OCI-LY7 (cell line): ENCODE measurements around the gene SH3RF1. TPM values are rescaled to one million over a fixed set of nuclear protein-coding genes. Genes with fewer than 3 reads are reported as not detected.

Experiments
- BruUV-seq: library from RNA; stranded (reverse); fragments of 400-500 nt; replicated peaks from 2 replicates; lab custom pipeline; 2021; lab: Mats Ljungman, UMichigan
- CTCF ChIA-PET: fragments of 300-600 bp; sonication (Branson Sonifier 250); formaldehyde crosslinking; loops from one replicate; lab custom pipeline; 2022; ENCODE audit warnings: antibody characterized with exemption; ENCODE audit not compliant: unreplicated experiment; lab: Charles Lee
- POLR2A ChIA-PET: fragments of 300-600 bp; sonication (Branson Sonifier 250); formaldehyde crosslinking; loops from one replicate; lab custom pipeline; 2022; ENCODE audit warnings: antibody characterized with exemption; lab: Charles Lee
- DNase-seq: peaks from one replicate; pipeline ENCODE4 v3.0.0-alpha.2; 2015; ENCODE audit warnings: low spot score
- H2AFZ ChIP-seq: fragments of 200-600 bp; sonication (generic), shearing (Covaris generic); 2 replicates; pipeline ENCODE4 v1.6.1; 2014; ENCODE audit warnings: mild to moderate bottlenecking, antibody characterized with exemption, low read length, moderate library complexity
- H3K27ac ChIP-seq: fragments of 200-600 bp; sonication (generic); 2 replicates; pipeline ENCODE4 v1.5.1; 2014; ENCODE audit warnings: mixed run types, low read depth, mild to moderate bottlenecking, moderate library complexity, low read length, inconsistent platforms; ENCODE audit not compliant: poor library complexity, severe bottlenecking
- H3K36me3 ChIP-seq: fragments of 200-600 bp; sonication (generic); 2 replicates; pipeline ENCODE4 v1.6.1; 2014; ENCODE audit warnings: mild to moderate bottlenecking, antibody characterized with exemption, low read length, moderate library complexity, mixed read lengths; ENCODE audit not compliant: insufficient read depth
- H3K4me1 ChIP-seq: fragments of 200-600 bp; sonication (generic); 2 replicates; pipeline ENCODE4 v1.5.1; 2014; ENCODE audit warnings: mild to moderate bottlenecking, low read length; ENCODE audit not compliant: insufficient read depth, poor library complexity, severe bottlenecking
- H3K4me2 ChIP-seq: fragments of 200-600 bp; sonication (generic); 2 replicates; pipeline ENCODE4 v1.6.1; 2014; ENCODE audit warnings: mild to moderate bottlenecking, low read length
- H3K4me3 ChIP-seq: fragments of 200-600 bp; sonication (generic); 2 replicates; pipeline ENCODE4 v1.5.1; 2014; ENCODE audit warnings: mild to moderate bottlenecking, low read depth, low read length; ENCODE audit not compliant: poor library complexity, severe bottlenecking
- H3K79me2 ChIP-seq: fragments of 200-600 bp; sonication (generic); 2 replicates; pipeline ENCODE4 v1.6.1; 2016; ENCODE audit warnings: low read depth, mild to moderate bottlenecking, low read length, moderate library complexity, mixed read lengths; ENCODE audit not compliant: insufficient read depth
- H3K9me2 ChIP-seq: fragments of 200-600 bp; sonication (generic); 2 replicates; pipeline ENCODE4 v1.6.1; 2016; ENCODE audit warnings: mild to moderate bottlenecking, low read length, mixed read lengths; ENCODE audit not compliant: insufficient read depth
- H3K9me3 ChIP-seq: fragments of 200-600 bp; sonication (generic); 2 replicates; pipeline ENCODE4 v1.6.1; 2014; ENCODE audit warnings: mild to moderate bottlenecking, mixed run types, low read length, mixed read lengths
- H4K20me1 ChIP-seq: fragments of 200-600 bp; sonication (generic); 2 replicates; pipeline ENCODE4 v1.6.1; 2014; ENCODE audit warnings: mild to moderate bottlenecking, antibody characterized with exemption, low read length, moderate library complexity, mixed read lengths; ENCODE audit not compliant: insufficient read depth
- CTCF ChIP-seq: fragments of 200-600 bp; sonication (generic); conservative IDR thresholded peaks from 2 replicates; pipeline ENCODE4 v1.5.1; 2014; ENCODE audit warnings: mild to moderate bottlenecking, antibody characterized with exemption, low read length, moderate library complexity, mixed read lengths
- EZH2phosphoT487 ChIP-seq: fragments of 200-600 bp; sonication (generic); IDR thresholded peaks from 2 replicates; pipeline ENCODE4 v1.6.1; 2018; ENCODE audit warnings: low read depth, borderline replicate concordance, mild to moderate bottlenecking, mixed run types, antibody characterized with exemption, low read length, moderate library complexity, mixed read lengths
- intact Hi-C: fragments of 100-400 bp; cut with micrococcal nuclease; formaldehyde crosslinking; loops from one replicate; pipeline ENCODE4 v1.10.0; 2022; ENCODE audit not compliant: unreplicated experiment
- total RNA-seq, 2 experiments: library from RNA; depleted of rRNA in 1 of 2; stranded (reverse); fragments of >200 nt in 1 of 2; shearing (Covaris generic) in 1 of 2; gene quantifications; 2 replicates each; pipeline ENCODE4 v1.2.3, GENCODE V29; 2014 to 2022

Gene SH3RF1
- total RNA-seq, 2 experiments from 2014 or later, result not detected

DNA sequence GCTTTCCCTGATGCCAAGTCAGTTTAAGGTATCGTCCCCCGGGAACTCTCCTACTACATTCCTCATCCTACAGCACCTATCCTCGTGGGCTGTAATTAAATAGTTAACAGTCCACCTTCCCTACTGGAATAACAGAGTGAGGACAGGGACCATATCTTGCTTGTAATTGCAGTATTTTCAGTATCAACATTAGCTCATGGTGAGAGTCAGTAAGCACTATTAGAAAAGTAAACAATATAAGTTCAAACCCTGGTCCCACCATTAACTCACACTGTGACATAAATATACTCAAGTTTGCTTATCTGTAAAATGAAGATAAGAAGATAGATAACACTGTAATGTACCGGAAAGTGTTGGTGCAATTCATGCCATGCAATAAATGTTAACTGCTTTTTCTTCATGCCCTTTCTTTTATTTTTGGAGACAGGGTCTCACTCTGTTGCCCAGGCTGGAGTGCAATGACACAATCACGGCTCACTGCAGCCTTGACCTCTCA, 61.3 kb downstream of the SH3RF1 start:
- no peaks in the 10 kb centered on the region for H3K79me2 ChIP-seq
- H3K36me3 ChIP-seq, result no peaks in the 10 kb centered on the region
- no peaks in the 10 kb centered on the region for H4K20me1 ChIP-seq
- TF ChIP-seq EZH2phosphoT487, result no peak
- no peak for TF ChIP-seq CTCF
- no peak overlapping the region for H3K4me2 ChIP-seq
- no peak overlapping the region for H3K4me3 ChIP-seq
- H3K9me2 ChIP-seq, result no peaks in the 10 kb centered on the region
- BruUV-seq, result no TSS peak
- ChIA-PET POLR2A (no interaction called here), CTCF (no interaction called here)
- H3K27ac ChIP-seq, result no peak overlapping the region
- no peaks in the 10 kb centered on the region for H3K9me3 ChIP-seq
- no peaks in the 10 kb centered on the region for H3K4me1 ChIP-seq
- intact Hi-C loops, result no loop called here
- H2AFZ ChIP-seq, result no peak overlapping the region
- DNase-seq, result no peak

DNA sequence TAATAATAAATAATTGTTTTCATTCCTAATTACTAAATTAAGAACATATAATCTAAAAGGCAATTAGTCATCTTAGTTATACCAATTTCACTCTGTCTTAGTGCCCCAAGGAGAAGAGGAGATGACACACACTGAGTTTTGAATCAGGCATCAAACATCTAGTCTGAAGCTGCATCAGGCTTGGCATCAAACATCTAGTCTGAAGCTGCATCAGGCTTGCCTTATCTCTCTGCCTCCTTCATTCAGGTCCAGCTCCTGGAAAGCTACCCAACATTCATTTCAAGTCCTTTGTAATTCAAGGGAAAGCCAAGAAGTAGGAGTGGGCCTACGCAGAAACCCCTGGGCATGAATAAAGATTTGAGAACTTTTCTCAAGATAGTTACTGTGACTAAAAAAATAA, 62.2 kb downstream of the SH3RF1 start:
- H3K36me3 ChIP-seq, result no peaks in the 10 kb centered on the region
- H3K79me2 ChIP-seq, result no peaks in the 10 kb centered on the region
- no peaks in the 10 kb centered on the region for H4K20me1 ChIP-seq
- ChIA-PET CTCF (no interaction called here), POLR2A (no interaction called here)
- no peak overlapping the region for H3K4me3 ChIP-seq
- intact Hi-C loops, result no loop called here
- no peak for DNase-seq
- no peak for TF ChIP-seq EZH2phosphoT487
- no peak for TF ChIP-seq CTCF
- H3K4me2 ChIP-seq, result no peak overlapping the region
- H3K27ac ChIP-seq, result no peak overlapping the region
- no TSS peak for BruUV-seq
- H3K9me3 ChIP-seq, result no peaks in the 10 kb centered on the region
- H2AFZ ChIP-seq, result no peak overlapping the region
- no peaks in the 10 kb centered on the region for H3K4me1 ChIP-seq
- H3K9me2 ChIP-seq, result no peaks in the 10 kb centered on the region

DNA sequence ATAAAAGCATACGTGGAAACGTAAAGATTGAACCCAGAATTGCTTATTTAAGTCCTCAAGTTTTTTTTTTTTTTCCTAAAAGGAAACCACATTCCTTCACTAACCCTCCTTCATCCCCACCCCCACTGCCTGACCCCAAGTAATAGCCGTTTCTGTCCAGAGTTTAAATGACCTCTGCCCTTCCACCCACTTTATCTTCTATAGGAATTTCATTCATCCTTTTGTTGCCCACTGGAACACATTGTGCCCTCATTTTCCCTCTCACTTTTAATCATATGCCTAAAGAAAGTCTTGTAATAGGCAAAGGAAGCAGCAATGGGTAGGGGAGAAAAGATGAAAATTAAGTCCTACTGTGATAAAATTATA, 62.7 kb downstream of the SH3RF1 start:
- Histone ChIP-seq H3K4me2 (no peak overlapping the region), H3K27ac (no peak overlapping the region), H3K79me2 (no peaks in the 10 kb centered on the region), H2AFZ (no peak overlapping the region), H3K36me3 (no peaks in the 10 kb centered on the region), H3K4me3 (no peak overlapping the region), H3K4me1 (no peaks in the 10 kb centered on the region), H3K9me2 (no peaks in the 10 kb centered on the region), H4K20me1 (no peaks in the 10 kb centered on the region), H3K9me3 (no peaks in the 10 kb centered on the region)
- TF ChIP-seq CTCF (no peak), EZH2phosphoT487 (no peak)
- DNase-seq, result no peak
- intact Hi-C loops, result no loop called here
- ChIA-PET CTCF (no interaction called here), POLR2A (no interaction called here)
- BruUV-seq, result no TSS peak
